ENCODE data around the gene ERP29. TPM values are rescaled to one million over a fixed set of nuclear protein-coding genes. Genes with fewer than 3 reads are reported as not detected.

ERP29 gene
- total and polyA plus RNA-seq, 7 donors: 43.0 to 217 (median 68.0) TPM

GRCh38 chr12:112063273-112063672, 50.0 kb downstream of the ERP29 start:
- Histone ChIP-seq H3K27ac (no peak overlapping the region), H3K9me3 (no peaks in the 10 kb centered on the region), H3K36me3 (peaks cover 19 to 97% (median 34%) of the 10 kb centered on the region in 4 donors), H3K4me1 (no peaks in the 10 kb centered on the region), H3K27me3 (no peaks in the 10 kb centered on the region), H3K4me3 (no peak overlapping the region)
- TF ChIP-seq EP300 (IDR thresholded peaks at IDR 0.05) (no peak), POLR2A (IDR thresholded peaks at IDR 0.05) (no peak), CTCF (IDR thresholded peaks at IDR 0.05) (no peak), POLR2AphosphoS5 (IDR thresholded peaks at IDR 0.05) (no peak)
- DNase-seq: no peak
- intact Hi-C loops (cut with DNase I): loop anchor here (10.0 kb wide), 1 partner anchor 92 kb away; no protein-coding TSS in a partner anchor
- WGBS, 2 donors: 98 to 99% methylated on average over 2 of the region's 2 CpGs

- Histone ChIP-seq H3K4me3 (no peak overlapping the region), H3K27me3 (no peaks in the 10 kb centered on the region), H3K36me3 (peaks cover 24 to 97% (median 45%) of the 10 kb centered on the region in 4 donors), H3K9me3 (no peaks in the 10 kb centered on the region), H3K27ac (no peak overlapping the region), H3K4me1 (no peaks in the 10 kb centered on the region)
- DNase-seq: no peak
- intact Hi-C loops (cut with DNase I): loop anchor here (10.0 kb wide), 1 partner anchor 88 kb away; no protein-coding TSS in a partner anchor
- WGBS, 2 donors: 85 to 88% methylated on average over 2 of the region's 2 CpGs
- TF ChIP-seq CTCF (IDR thresholded peaks at IDR 0.05): no peak
- no peak for TF ChIP-seq POLR2A (IDR thresholded peaks at IDR 0.05)
- TF ChIP-seq POLR2AphosphoS5 (IDR thresholded peaks at IDR 0.05): no peak
- no peak for TF ChIP-seq EP300 (IDR thresholded peaks at IDR 0.05)
Measured at GRCh38 chr12:112066566-112066965, 53.3 kb downstream of the ERP29 start.

Small RNA genes lying within 50 kb of the gene (small RNA-seq; reads per million reads assigned to genes)
- gene AC004024.1 (0 reads per million in 3 donors), gene MIR3657 (0 reads per million in 3 donors), gene RF00019 (0 reads per million in 3 donors)

Other genes with a start within 250 kb of the ERP29 start
- 100 to 1,000 TPM; 112 to 132 (median 126) TPM for gene ALDH2, start 246.5 kb upstream of the ERP29 start, total RNA-seq
- 100 to 1,000 TPM; 195 to 348 (median 225) TPM for gene ALDH2, start 246.5 kb upstream of the ERP29 start, polyA plus RNA-seq
- 10 to 100 TPM; 25.7 to 48.2 (median 36.8) TPM for gene MAPKAPK5, start 171.2 kb upstream of the ERP29 start, total RNA-seq
- 10 to 100 TPM; 32.9 to 47.4 (median 46.0) TPM for gene MAPKAPK5, start 171.2 kb upstream of the ERP29 start, polyA plus RNA-seq
- 10 to 100 TPM in 2 of 4 donors, 1 to 10 TPM in 2; 7.5 to 16.6 (median 9.5) TPM for gene TMEM116, start 261 bp upstream of the ERP29 start, total RNA-seq
- 1 to 10 TPM; 3.0 to 6.8 (median 3.6) TPM for gene TMEM116, start 261 bp upstream of the ERP29 start, polyA plus RNA-seq
- gene NAA25, start 95.4 kb downstream of the ERP29 start, total RNA-seq: 10 to 100 TPM; 21.6 to 26.6 (median 22.5) TPM
- gene NAA25, start 95.4 kb downstream of the ERP29 start, polyA plus RNA-seq: 1 to 10 TPM in 2 of 3 donors, under 1 TPM in 1; 0.60 to 6.5 (median 1.6) TPM
- gene TRAFD1, start 112.1 kb downstream of the ERP29 start, total RNA-seq: 10 to 100 TPM; 42.1 to 90.8 (median 74.7) TPM
- gene TRAFD1, start 112.1 kb downstream of the ERP29 start, polyA plus RNA-seq: 10 to 100 TPM; 17.4 to 42.1 (median 17.6) TPM